Trophoblast cell (in vitro differentiated cells and primary cell): Measurements from ENCODE around the gene NOS3.

Experiments
- DNase-seq, 2 donors: peaks; one replicate each; pipeline ENCODE4 v3.0.0-alpha.2; 2016
- H2AFZ ChIP-seq: 2 replicates; pipeline ENCODE4 v1.6.1; 2013; ENCODE audit warnings: low read length, moderate library complexity, mild to moderate bottlenecking; ENCODE audit not compliant: insufficient read depth, poor library complexity
- H2AK5ac ChIP-seq: 2 replicates; pipeline ENCODE4 v1.6.1; 2013; ENCODE audit warnings: mild to moderate bottlenecking, low read length
- H2BK120ac ChIP-seq: 2 replicates; pipeline ENCODE4 v1.6.1; 2013; ENCODE audit warnings: low read length, mild to moderate bottlenecking, moderate library complexity; ENCODE audit not compliant: insufficient read depth, poor library complexity
- H2BK12ac ChIP-seq: 2 replicates; pipeline ENCODE4 v1.6.1; 2013; ENCODE audit warnings: mild to moderate bottlenecking, low read length, moderate library complexity
- H2BK5ac ChIP-seq: 2 replicates; pipeline ENCODE4 v1.6.1; 2013; ENCODE audit warnings: low read length, low read depth, moderate library complexity, mild to moderate bottlenecking; ENCODE audit not compliant: poor library complexity
- H3K14ac ChIP-seq: 2 replicates; pipeline ENCODE4 v1.6.1; 2013; ENCODE audit warnings: mild to moderate bottlenecking, low read length
- H3K18ac ChIP-seq: 2 replicates; pipeline ENCODE4 v1.6.1; 2013; ENCODE audit warnings: mild to moderate bottlenecking, low read length
- H3K23ac ChIP-seq: 2 replicates; pipeline ENCODE4 v1.6.1; 2013; ENCODE audit warnings: low read length
- H3K27ac ChIP-seq: 2 replicates; pipeline ENCODE4 v1.5.1; 2013; ENCODE audit warnings: low read depth, mild to moderate bottlenecking, inconsistent platforms, low read length, moderate library complexity
- H3K27me3 ChIP-seq: 2 replicates; pipeline ENCODE4 v1.6.1; 2013; ENCODE audit warnings: inconsistent platforms, mild to moderate bottlenecking, low read length, moderate library complexity; ENCODE audit not compliant: insufficient read depth
- H3K36me3 ChIP-seq, 2 experiments: 1 replicate in 1 of 2; 2 replicates in 1 of 2; pipeline ENCODE4 v1.6.1; 2013; ENCODE audit warnings: low read length in 2 of 2, mild to moderate bottlenecking in 2 of 2, moderate library complexity in 1 of 2; ENCODE audit not compliant: insufficient read depth in 2 of 2, control insufficient read depth in 1 of 2
- H3K4ac ChIP-seq: 2 replicates; pipeline ENCODE4 v1.6.1; 2013; ENCODE audit warnings: low read depth, mild to moderate bottlenecking, low read length, moderate library complexity
- H3K4me1 ChIP-seq, 2 experiments: 1 replicate in 1 of 2; 2 replicates in 1 of 2; pipeline ENCODE4 v1.6.1; 2013; ENCODE audit warnings: low read length in 2 of 2, mild to moderate bottlenecking in 2 of 2, moderate library complexity in 1 of 2; ENCODE audit not compliant: insufficient read depth in 2 of 2, control insufficient read depth in 1 of 2
- H3K4me2 ChIP-seq: 2 replicates; pipeline ENCODE4 v1.6.1; 2013; ENCODE audit warnings: inconsistent platforms, mild to moderate bottlenecking, low read length, moderate library complexity
- H3K4me3 ChIP-seq: 2 replicates; pipeline ENCODE4 v1.5.1; 2013; ENCODE audit warnings: mild to moderate bottlenecking, low read depth, low read length, inconsistent platforms
- H3K79me1 ChIP-seq: one replicate; pipeline ENCODE4 v1.6.1; 2013; ENCODE audit warnings: low read length
- H3K79me2 ChIP-seq: 2 replicates; pipeline ENCODE4 v1.6.1; 2013; ENCODE audit warnings: low read length, mild to moderate bottlenecking; ENCODE audit not compliant: control insufficient read depth, insufficient read depth, poor library complexity
- H3K9ac ChIP-seq: 2 replicates; pipeline ENCODE4 v1.6.1; 2013; ENCODE audit warnings: mild to moderate bottlenecking, low read length
- H3K9me3 ChIP-seq: 2 replicates; pipeline ENCODE4 v1.6.1; 2013; ENCODE audit warnings: low read depth, mild to moderate bottlenecking, control low read depth, inconsistent platforms, low read length; ENCODE audit not compliant: insufficient read depth
- H4K12ac ChIP-seq: 2 replicates; pipeline ENCODE4 v1.6.1; 2013; ENCODE audit warnings: low read depth, mild to moderate bottlenecking, low read length, moderate library complexity
- H4K8ac ChIP-seq: 2 replicates; pipeline ENCODE4 v1.6.1; 2013; ENCODE audit warnings: low read depth, mild to moderate bottlenecking, low read length, moderate library complexity
- H4K91ac ChIP-seq: one replicate; pipeline ENCODE4 v1.6.1; 2013; ENCODE audit warnings: low read depth, mild to moderate bottlenecking, low read length, moderate library complexity
- WGBS: extraction: QIAGEN DNeasy Blood & Tissue Kit; methylation state at CpG from one replicate; pipeline ENCODE4 v1.1.7; 2013; ENCODE audit warnings: missing lambda C conversion rate; ENCODE audit not compliant: insufficient read length, insufficient coverage; ENCODE audit errors: extremely low coverage; 5-methylcytosine and 5-hydroxymethylcytosine counted together

The NOS3 gene

DNA sequence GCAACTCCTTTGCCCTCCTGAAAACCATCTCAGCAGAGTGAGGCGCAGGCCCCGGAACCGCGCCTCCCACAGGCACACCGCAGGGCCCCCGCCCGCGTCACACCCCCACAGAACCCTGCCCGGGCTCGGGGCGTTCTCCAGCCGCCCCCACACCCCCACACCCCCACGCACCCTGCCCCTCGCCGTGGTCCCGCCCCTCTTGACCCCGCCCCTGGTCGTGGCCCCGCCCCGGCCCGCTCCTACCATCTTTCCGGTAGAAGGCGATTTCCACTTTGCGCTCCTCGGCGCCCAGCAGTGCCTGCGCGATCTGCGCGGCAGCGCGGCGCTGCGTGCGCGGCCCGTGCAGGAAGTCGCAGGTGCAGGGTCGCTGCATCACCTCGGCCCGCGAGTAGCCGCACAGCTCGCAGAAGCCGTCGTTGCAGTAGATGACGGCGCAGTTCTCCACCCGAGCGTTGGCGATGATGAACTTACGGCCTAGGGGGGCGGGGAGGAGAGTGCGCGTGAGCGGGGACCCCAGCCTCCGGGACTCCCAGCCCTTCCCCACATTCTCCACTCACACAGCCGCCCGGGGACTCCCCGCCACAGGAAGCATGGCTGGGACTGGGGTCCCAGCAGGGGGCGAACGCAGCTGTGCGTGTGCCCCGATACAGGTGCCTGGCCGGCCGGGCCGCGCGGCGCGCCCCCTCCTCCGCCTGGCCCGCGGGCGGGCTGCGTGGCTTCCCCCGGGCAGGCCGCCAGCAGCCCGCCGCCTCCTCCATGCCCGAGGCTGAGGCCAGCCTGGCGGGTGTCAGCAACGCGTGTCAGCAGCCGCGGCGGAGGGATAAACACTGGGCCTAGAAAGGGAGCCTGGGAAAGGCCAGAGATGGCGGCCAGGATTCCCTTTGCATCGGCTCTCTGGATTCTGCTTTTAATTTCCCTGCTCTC is 16.1 kb upstream of the NOS3 start:
- Histone ChIP-seq H3K4me1 (peaks cover 16 to 18% of the 10 kb centered on the region in 2 experiments), H4K91ac (no peak overlapping the region), H4K12ac (no peak overlapping the region), H3K9ac (peak overlapping the region; percentile 16), H3K4me2 (peak overlapping the region; percentile 78), H3K14ac (no peak overlapping the region), H2BK12ac (no peak overlapping the region), H3K79me1 (no peaks in the 10 kb centered on the region), H3K79me2 (peaks cover 2% of the 10 kb centered on the region), H2AK5ac (no peak overlapping the region), H4K8ac (no peak overlapping the region), H3K4ac (no peak overlapping the region), H2AFZ (peak overlapping the region; percentile 47), H3K27ac (no peak overlapping the region), H3K23ac (no peak overlapping the region), H2BK5ac (no peak overlapping the region), H2BK120ac (no peak overlapping the region), H3K4me3 (peak overlapping the region; percentile 65), H3K36me3 (no peaks in the 10 kb centered on the region), H3K18ac (no peak overlapping the region), H3K27me3 (peaks cover 51% of the 10 kb centered on the region), H3K9me3 (peaks cover 7% of the 10 kb centered on the region)
- WGBS, result no CpG with 5 or more reads among the region's 89 CpGs
- no peak for DNase-seq

DNA sequence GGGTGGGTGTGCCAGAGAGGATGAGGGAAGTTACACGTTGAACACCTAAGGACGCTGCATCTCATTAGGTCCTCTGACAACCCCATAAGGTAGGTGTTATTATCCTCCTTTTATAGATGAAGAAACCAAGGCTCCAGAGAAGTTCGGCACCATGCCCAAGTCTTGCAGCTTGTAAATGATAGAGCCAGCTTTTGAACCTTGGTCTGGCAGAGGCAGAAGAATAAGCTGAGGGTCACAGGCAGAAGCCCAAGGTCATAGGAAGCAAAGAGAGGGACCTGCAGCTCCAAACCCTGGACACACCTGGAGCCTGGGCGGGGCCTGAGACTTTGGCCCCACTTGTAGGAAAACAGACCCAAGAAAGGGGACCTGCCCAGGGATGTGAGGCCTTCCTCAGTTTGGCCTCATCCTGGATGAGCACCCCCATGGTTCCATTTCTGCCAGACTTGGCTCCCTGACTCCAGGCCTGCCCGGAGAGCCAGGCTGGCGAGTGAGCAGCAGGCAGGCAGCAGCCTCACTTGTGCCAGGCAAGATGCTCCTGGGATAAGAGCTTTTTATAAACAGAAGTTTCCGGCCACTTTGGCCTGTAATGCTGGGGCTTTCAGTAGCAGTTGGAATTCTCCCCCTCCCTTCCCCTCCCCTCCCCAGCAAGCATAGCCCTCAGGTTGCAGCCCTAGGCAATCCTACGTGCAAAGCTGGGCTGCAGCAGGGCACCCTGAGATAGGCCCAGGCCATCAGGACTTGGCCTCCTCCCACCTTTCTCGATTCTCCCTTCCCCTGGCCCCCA is 15.1 kb upstream of the NOS3 start:
- H3K9me3 ChIP-seq, result peaks cover 7% of the 10 kb centered on the region
- no peak overlapping the region for H2BK5ac ChIP-seq
- peaks cover 58% of the 10 kb centered on the region for H3K27me3 ChIP-seq
- no peak overlapping the region for H3K23ac ChIP-seq
- no peaks in the 10 kb centered on the region for H3K36me3 ChIP-seq
- no peak overlapping the region for H3K4ac ChIP-seq
- no peak overlapping the region for H4K8ac ChIP-seq
- no peak overlapping the region for H3K4me2 ChIP-seq
- no peak for DNase-seq
- H3K79me2 ChIP-seq, result peaks cover 2% of the 10 kb centered on the region
- no peak overlapping the region for H2AK5ac ChIP-seq
- no peak overlapping the region for H3K4me3 ChIP-seq
- no peak overlapping the region for H3K18ac ChIP-seq
- H3K9ac ChIP-seq, result no peak overlapping the region
- H3K27ac ChIP-seq, result no peak overlapping the region
- no peak overlapping the region for H2BK120ac ChIP-seq
- no peak overlapping the region for H2BK12ac ChIP-seq
- H4K12ac ChIP-seq, result no peak overlapping the region
- no peak overlapping the region for H4K91ac ChIP-seq
- H3K4me1 ChIP-seq, result peaks cover 16 to 18% of the 10 kb centered on the region in 2 experiments
- no CpG with 5 or more reads among the region's 9 CpGs for WGBS
- H2AFZ ChIP-seq, result no peak overlapping the region
- no peak overlapping the region for H3K14ac ChIP-seq
- no peaks in the 10 kb centered on the region for H3K79me1 ChIP-seq

- Histone ChIP-seq H3K27ac (no peak overlapping the region), H4K12ac (no peak overlapping the region), H2BK12ac (no peak overlapping the region), H2BK120ac (no peak overlapping the region), H4K8ac (no peak overlapping the region), H3K79me2 (no peaks in the 10 kb centered on the region), H3K79me1 (no peaks in the 10 kb centered on the region), H3K4me2 (no peak overlapping the region), H2AFZ (no peak overlapping the region), H3K4ac (no peak overlapping the region), H2AK5ac (no peak overlapping the region), H3K9me3 (peaks cover 9% of the 10 kb centered on the region), H2BK5ac (no peak overlapping the region), H3K4me3 (no peak overlapping the region), H3K9ac (no peak overlapping the region), H3K14ac (no peak overlapping the region), H4K91ac (no peak overlapping the region), H3K18ac (no peak overlapping the region), H3K23ac (no peak overlapping the region), H3K27me3 (peaks cover 60% of the 10 kb centered on the region), H3K36me3 (no peaks in the 10 kb centered on the region), H3K4me1 (peaks cover 16 to 18% of the 10 kb centered on the region in 2 experiments)
- DNase-seq, result no peak
- WGBS, result no CpG with 5 or more reads among the region's 13 CpGs
Measured at GRCh38 chr7:150976529-150977381, 14.1 kb upstream of the NOS3 start.
